IPS-20b (cell line): ENCODE results near the gene GID4.

Experiments used
- H3K27ac ChIP-seq: one replicate; pipeline ENCODE4 v1.5.1; 2013; ENCODE audit warnings: low read length
- H3K27me3 ChIP-seq: 2 replicates; pipeline ENCODE4 v1.6.1; 2013; ENCODE audit warnings: mild to moderate bottlenecking, low read length, inconsistent platforms; ENCODE audit not compliant: insufficient read depth
- H3K36me3 ChIP-seq: 2 replicates; pipeline ENCODE4 v1.6.1; 2013; ENCODE audit warnings: low read depth, mild to moderate bottlenecking, inconsistent platforms, low read length, moderate library complexity; ENCODE audit not compliant: insufficient read depth
- H3K4me1 ChIP-seq: 2 replicates; pipeline ENCODE4 v1.6.1; 2013; ENCODE audit warnings: mild to moderate bottlenecking, control low read depth, inconsistent platforms, low read length, moderate library complexity; ENCODE audit not compliant: insufficient read depth
- H3K4me3 ChIP-seq: 2 replicates; pipeline ENCODE4 v1.5.1; 2013; ENCODE audit warnings: mild to moderate bottlenecking, low read length, inconsistent platforms
- H3K9ac ChIP-seq: 2 replicates; pipeline ENCODE4 v1.6.1; 2013; ENCODE audit warnings: low read depth, mild to moderate bottlenecking, inconsistent platforms, low read length, moderate library complexity
- H3K9me3 ChIP-seq: 2 replicates; pipeline ENCODE4 v1.6.1; 2013; ENCODE audit warnings: mild to moderate bottlenecking, low read depth, low read length, inconsistent platforms; ENCODE audit not compliant: insufficient read depth

Gene GID4

DNA sequence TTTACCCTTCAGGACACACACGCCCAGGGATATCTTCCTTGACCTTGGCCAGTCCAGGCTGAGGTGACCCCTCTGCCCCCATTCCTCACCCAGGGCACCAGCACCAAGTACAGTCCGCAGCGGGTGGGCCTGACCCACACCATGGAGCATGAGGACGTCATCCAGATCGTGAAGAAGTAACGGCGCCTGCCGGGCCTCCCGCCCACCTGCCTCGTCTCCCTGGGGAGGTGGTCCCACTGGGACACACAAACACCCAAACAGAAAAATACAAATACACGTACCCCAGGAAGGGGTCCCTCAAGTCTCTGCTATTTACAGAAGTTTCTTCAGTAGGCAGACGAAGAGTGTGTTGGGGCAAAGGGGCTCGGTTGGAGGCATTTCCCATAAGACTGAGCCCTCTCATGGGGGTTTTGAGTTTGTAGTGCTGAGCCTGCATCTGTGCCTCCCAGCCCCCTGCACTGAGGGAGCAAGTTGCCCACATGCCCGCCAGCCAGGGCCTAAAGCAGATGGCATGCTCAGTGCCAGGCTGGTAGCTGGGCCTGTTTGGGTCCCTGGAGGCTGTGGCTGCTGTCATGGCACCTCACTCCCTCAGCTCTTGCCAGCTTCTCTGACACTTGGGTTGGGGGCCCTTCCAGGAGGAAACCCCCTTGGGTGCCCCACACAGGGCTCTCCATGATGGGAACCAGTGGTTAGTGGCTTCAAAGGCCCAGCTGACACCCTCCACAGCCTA lies 68.0 kb downstream of the GID4 start:
- H3K27me3 ChIP-seq = no peaks in the 10 kb centered on the region
- no peak overlapping the region for H3K27ac ChIP-seq
- no peak overlapping the region for H3K9ac ChIP-seq
- no peak overlapping the region for H3K4me3 ChIP-seq
- peaks cover 20% of the 10 kb centered on the region; the same call in 1 of the 2 replicates for H3K36me3 ChIP-seq
- peaks cover 4% of the 10 kb centered on the region; the same call in 1 of the 2 replicates for H3K4me1 ChIP-seq
- no peaks in the 10 kb centered on the region for H3K9me3 ChIP-seq

DNA sequence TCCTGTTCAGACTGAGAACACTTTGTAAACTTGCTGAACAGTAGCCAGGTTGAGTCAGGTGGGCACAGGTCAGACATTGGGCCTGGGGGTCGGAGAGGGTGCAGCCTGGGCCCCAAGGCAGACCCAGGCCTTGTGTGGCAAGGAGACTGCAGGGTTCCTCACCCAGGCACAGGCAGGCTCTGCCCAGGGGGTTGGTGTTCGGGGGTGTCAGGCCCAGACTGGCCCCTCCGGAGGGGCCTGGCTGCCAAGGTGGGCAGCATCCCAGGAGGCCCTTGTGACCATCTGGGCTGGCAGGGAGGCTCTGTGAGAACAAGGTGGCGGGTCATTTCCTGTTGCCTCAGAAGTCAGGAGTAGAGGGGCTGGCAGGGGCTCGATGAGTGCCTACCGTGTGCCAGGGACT lies 68.8 kb downstream of the GID4 start:
- Histone ChIP-seq H3K4me1 (peaks cover 4% of the 10 kb centered on the region; the same call in 1 of the 2 replicates), H3K4me3 (no peak overlapping the region), H3K27me3 (no peaks in the 10 kb centered on the region), H3K27ac (no peak overlapping the region), H3K9ac (no peak overlapping the region), H3K9me3 (no peaks in the 10 kb centered on the region), H3K36me3 (peaks cover 20% of the 10 kb centered on the region; the same call in 1 of the 2 replicates)

DNA sequence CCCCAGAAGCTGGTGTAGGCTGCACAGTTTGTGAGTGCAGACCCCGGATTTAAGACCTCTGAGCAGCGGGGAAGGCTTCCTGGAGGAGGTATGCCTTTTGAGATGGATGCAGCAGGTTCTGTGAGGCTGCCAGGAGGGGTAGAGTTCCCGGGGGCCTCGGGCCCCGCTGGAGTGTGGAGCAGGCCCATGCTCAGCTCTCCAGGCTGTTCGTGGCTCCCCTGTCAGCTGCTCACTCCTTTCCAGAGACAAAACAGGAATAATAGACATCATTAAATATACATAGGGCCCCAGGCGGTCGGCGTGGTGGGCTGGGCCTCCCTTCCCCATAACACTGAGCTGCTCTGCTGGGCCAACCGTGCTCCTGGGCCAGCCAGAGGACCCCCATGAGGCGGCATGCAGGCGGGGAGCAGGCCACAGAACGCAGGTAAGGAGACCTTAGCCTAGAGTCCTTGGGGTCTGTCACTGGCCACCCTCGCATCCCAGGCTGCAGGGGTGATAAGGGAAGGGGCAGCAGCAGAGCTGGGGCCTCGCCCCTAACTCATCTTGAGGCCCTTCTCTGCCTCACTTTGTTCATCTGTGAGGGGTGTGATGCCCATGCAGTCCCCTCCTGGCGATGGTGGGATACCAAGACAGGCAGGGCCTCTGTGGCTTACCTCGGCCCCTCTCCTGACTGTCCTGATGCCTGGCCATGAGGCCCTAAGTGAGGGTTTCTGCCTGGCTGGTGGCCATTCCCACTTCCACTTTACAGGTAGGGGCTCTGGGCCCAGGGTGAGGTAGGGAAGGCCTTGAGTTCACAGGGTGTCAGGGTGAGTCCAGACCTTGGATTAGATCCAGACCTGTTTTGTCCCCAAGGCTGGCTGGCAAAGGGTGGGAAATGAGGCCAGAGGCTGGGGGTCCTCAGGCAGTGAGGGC lies 69.4 kb downstream of the GID4 start, which contains the start of gene MYO15A:
Gene MYO15A (plus strand): TSS at position 356 of the 912 bp plus-strand sequence. CDS start 10,045 bp downstream, outside the sequence.
- Histone ChIP-seq H3K4me1 (peaks cover 4% of the 10 kb centered on the region; the same call in 1 of the 2 replicates), H3K9ac (no peak within 1 kb of the TSS), H3K27ac (no peak within 1 kb of the TSS), H3K4me3 (no peak within 1 kb of the TSS), H3K9me3 (no peaks in the 10 kb centered on the region), H3K27me3 (no peaks in the 10 kb centered on the region), H3K36me3 (peaks cover 20% of the 10 kb centered on the region; the same call in 1 of the 2 replicates)

DNA sequence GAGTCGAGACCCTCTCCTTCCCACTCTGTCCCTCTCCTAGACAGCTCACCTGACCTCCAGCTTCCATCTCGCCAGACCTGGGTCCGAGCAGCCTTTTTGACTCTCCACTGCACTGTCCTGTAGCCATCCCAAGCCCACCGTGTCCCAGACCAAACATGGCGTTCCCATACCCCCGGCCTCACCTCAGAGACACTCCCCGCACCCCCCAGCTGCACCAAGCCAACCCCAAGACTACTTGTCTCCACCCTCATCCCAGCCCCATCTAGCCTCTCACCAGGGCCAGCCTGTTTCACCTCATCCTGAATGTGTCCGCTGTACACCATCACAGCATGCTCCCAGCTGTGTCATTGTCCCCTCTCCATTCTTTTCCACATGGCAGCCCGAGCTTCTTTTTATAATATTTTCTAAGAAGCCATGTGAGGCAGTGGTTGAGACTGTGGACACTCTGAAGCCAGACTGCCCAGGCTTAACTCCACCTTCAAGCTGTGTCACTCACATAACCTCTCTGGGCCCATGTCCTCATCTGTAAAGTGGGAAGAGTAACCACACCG lies 70.8 kb downstream of the GID4 start:
- Histone ChIP-seq H3K9me3 (no peaks in the 10 kb centered on the region), H3K9ac (no peak overlapping the region), H3K4me1 (peaks cover 4% of the 10 kb centered on the region; the same call in 1 of the 2 replicates), H3K4me3 (no peak overlapping the region), H3K36me3 (0 out of 2 replicates have a peak, but pooled peaks cover 10% of the 10 kb centered on the region), H3K27me3 (no peaks in the 10 kb centered on the region), H3K27ac (no peak overlapping the region)

DNA sequence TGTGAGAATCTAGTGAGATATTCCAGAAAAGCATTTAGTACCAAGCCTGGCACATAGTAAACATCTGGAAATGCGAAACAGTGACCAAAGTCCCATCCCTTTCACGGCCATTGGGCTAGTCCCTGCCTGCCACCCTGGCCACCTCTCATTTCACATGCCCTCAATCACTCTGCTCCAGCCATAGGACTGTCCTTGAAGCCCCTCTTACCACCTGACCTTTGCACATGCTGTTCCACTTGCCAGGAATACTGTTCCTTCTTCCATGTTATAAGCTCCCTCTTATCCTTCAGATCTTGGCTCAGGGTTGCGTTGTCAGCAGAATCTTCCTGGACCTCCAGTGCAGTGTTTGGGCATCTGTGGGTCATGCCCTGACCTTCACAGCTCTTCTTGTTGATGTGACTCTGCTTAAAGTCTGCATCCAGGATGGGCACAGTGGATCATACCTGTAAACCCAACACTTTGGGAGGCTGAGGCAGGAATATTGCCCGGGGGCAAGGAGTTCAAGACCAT lies 71.5 kb downstream of the GID4 start:
- H3K4me3 ChIP-seq = no peak overlapping the region
- 0 out of 2 replicates have a peak, but pooled peaks cover 5% of the 10 kb centered on the region for H3K36me3 ChIP-seq
- no peak overlapping the region for H3K27ac ChIP-seq
- no peaks in the 10 kb centered on the region for H3K27me3 ChIP-seq
- H3K9me3 ChIP-seq = no peaks in the 10 kb centered on the region
- H3K4me1 ChIP-seq = peaks cover 4% of the 10 kb centered on the region; the same call in 1 of the 2 replicates
- no peak overlapping the region for H3K9ac ChIP-seq

DNA sequence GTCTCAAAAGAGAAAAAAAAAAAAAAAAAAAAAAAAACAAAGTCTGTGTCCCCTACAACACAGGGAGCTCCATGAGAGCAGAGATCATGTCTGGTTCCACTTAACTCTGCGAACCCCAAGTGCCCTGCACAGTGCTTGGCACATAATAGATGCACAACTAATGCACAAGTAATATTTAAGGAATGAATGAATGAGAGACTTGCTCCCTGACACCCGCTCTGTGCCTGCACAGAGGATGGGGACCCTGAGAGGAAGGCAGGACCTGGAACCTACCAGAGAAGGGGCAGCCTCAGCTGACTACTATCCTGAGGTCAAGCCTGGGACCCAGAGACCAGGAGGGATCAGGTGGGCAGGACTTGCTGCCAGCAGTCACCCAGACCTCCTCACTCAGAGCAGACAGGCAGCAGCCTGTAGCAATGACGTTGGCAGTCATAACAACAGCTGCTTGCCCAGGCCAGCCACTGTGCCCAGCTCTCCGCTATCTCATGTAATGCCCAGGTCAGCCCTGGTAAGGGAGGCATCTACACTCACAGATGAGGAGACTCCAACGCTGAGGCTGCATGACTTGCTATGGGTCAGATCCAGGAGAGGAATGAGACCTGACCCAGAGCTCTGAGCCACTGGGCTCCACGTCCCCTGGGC lies 72.2 kb downstream of the GID4 start:
- Histone ChIP-seq H3K4me1 (peaks cover 4% of the 10 kb centered on the region; the same call in 1 of the 2 replicates), H3K9ac (peak overlapping the region; percentile 48; the same call in 1 of the 2 replicates), H3K36me3 (0 out of 2 replicates have a peak, but pooled peaks cover 5% of the 10 kb centered on the region), H3K27me3 (no peaks in the 10 kb centered on the region), H3K4me3 (no peak overlapping the region), H3K9me3 (no peaks in the 10 kb centered on the region), H3K27ac (no peak overlapping the region)

DNA sequence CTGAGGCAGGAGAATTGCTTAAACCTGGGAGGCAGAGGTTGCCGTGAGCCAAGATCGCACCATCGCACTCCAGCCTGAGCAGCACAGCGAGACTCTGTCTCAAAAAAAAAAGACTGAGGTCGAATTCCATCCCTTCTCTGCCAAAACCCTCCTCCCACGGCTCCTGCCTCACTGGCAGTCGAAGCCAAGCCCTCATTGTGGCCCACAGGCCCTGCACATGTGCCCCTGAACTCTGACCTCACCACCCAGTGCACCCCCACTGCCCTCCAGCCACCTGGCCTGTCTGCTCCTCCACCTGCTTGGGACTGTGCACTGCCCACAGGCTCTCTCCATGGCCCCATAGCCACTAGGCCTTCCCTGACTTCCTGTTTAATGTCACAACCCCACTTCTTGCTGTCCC lies 76.3 kb downstream of the GID4 start:
- H3K4me3 ChIP-seq = no peak overlapping the region
- no peaks in the 10 kb centered on the region for H3K27me3 ChIP-seq
- H3K9ac ChIP-seq = no peak overlapping the region
- H3K36me3 ChIP-seq = no peaks in the 10 kb centered on the region
- peaks cover 4% of the 10 kb centered on the region; the same call in 1 of the 2 replicates for H3K4me1 ChIP-seq
- H3K9me3 ChIP-seq = no peaks in the 10 kb centered on the region; the same call in 1 of the 2 replicates
- H3K27ac ChIP-seq = no peak overlapping the region

DNA sequence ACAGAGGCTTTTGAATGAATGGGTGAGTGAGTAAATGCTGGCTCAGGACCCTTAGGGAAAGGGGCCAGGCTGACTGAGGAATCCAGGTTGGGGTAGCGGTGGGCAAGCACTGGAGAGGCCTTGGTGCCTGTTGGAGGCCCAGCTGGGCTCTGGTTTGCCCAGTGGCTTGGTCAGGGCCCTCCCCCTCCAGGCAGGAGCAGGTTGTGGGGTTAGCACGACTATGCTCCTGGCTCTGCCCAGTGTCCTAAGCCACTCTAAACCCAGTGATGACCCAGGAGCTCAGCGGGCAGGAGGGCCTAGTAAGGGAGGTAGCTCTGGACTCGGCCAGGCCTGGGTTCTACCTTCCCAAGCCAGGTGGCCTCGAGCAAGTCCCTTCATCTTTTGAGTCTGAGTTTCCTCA lies 76.9 kb downstream of the GID4 start:
- Histone ChIP-seq H3K27ac (no peak overlapping the region), H3K4me1 (peaks cover 4% of the 10 kb centered on the region; the same call in 1 of the 2 replicates), H3K36me3 (no peaks in the 10 kb centered on the region), H3K4me3 (no peak overlapping the region), H3K9me3 (no peaks in the 10 kb centered on the region; the same call in 1 of the 2 replicates), H3K9ac (no peak overlapping the region), H3K27me3 (no peaks in the 10 kb centered on the region)

DNA sequence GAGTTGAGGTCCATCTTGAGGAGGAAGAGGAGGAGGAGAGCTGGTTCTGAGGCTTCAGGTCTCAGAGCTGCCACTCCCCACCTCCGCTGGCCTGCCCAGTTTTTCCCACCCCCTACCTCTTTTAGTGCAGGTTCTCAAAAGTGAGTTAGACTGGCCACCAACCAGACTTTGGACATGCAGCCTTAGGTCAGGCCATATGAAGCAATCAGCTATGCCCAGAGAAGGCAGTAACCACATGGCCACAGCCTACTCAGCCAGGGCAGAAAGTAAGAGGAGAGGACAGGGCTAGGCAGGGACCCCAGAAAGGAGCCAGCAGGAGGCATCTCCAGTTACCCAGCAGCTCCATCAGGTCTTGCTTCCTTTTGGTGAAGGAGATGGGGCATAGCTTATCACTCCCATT lies 78.3 kb downstream of the GID4 start:
- Histone ChIP-seq H3K27me3 (no peaks in the 10 kb centered on the region), H3K27ac (no peak overlapping the region), H3K9ac (no peak overlapping the region), H3K4me3 (no peak overlapping the region), H3K9me3 (no peaks in the 10 kb centered on the region; the same call in 1 of the 2 replicates), H3K36me3 (no peaks in the 10 kb centered on the region), H3K4me1 (no peaks in the 10 kb centered on the region)
